GM23338 (cell line): Measurements from ENCODE around the gene PXYLP1. TPM values are rescaled to one million over a fixed set of nuclear protein-coding genes. Genes with fewer than 3 reads are reported as not detected.
"Not testable (repeated sequence)": the region's sequence is repeated elsewhere in the genome, so short reads cannot be mapped to it uniquely, and the experiment has no call there.

Source experiments
- ATAC-seq: fragments of 200-7000 bp; cut with Tn5 transposase; 3 replicates; pipeline ENCODE4 v1.9.1; 2020
- DNase-seq: peaks from one replicate; pipeline ENCODE4 v3.0.0-alpha.2; 2015; ENCODE audit warnings: low spot score
- H2AFZ ChIP-seq: fragments of 200-600 bp; sonication (generic); 2 replicates; pipeline ENCODE4 v1.8.0; 2016; ENCODE audit warnings: antibody characterized with exemption, mild to moderate bottlenecking, moderate library complexity
- H3F3A ChIP-seq: fragments of 200-600 bp; sonication (generic); replicated peaks from 2 replicates; pipeline ENCODE4 v1.8.0; 2017; ENCODE audit warnings: antibody characterized with exemption, mixed run types, low read depth
- H3K27ac ChIP-seq: fragments of 200-600 bp; sonication (generic); 2 replicates; pipeline ENCODE4 v1.6.1; 2016; ENCODE audit warnings: low read depth
- H3K27me3 ChIP-seq: fragments of 200-600 bp; sonication (generic); 2 replicates; pipeline ENCODE4 v1.8.0; 2016; ENCODE audit warnings: mild to moderate bottlenecking, mixed run types, moderate library complexity; ENCODE audit not compliant: insufficient read depth
- H3K36me3 ChIP-seq: fragments of 200-600 bp; sonication (generic); 2 replicates; pipeline ENCODE4 v1.8.0; 2016; ENCODE audit warnings: mild to moderate bottlenecking; ENCODE audit not compliant: insufficient read depth
- H3K4me1 ChIP-seq: fragments of 200-600 bp; sonication (generic); 2 replicates; pipeline ENCODE4 v1.8.0; 2016; ENCODE audit warnings: mild to moderate bottlenecking, moderate library complexity; ENCODE audit not compliant: insufficient read depth
- H3K4me2 ChIP-seq: fragments of 200-600 bp; sonication (generic); 2 replicates; pipeline ENCODE4 v1.7.1; 2017; ENCODE audit warnings: mixed run types
- H3K4me3 ChIP-seq: fragments of 200-600 bp; sonication (generic); 2 replicates; pipeline ENCODE4 v1.6.1; 2016; ENCODE audit warnings: mixed run types
- H3K79me2 ChIP-seq: fragments of 200-600 bp; sonication (generic); replicated peaks from 2 replicates; pipeline ENCODE4 v1.8.0; 2017; ENCODE audit warnings: mild to moderate bottlenecking; ENCODE audit not compliant: insufficient read depth
- H3K9me2 ChIP-seq: fragments of 200-600 bp; sonication (generic); 2 replicates; pipeline ENCODE4 v1.8.0; 2017; ENCODE audit not compliant: insufficient read depth
- H4K20me1 ChIP-seq: fragments of 200-600 bp; sonication (generic); replicated peaks from 2 replicates; pipeline ENCODE4 v1.8.0; 2017; ENCODE audit warnings: mild to moderate bottlenecking; ENCODE audit not compliant: insufficient read depth
- H3K27ac Mint-ChIP-seq: 2 replicates; pipeline ENCODE4 v1.8.0; 2020; ENCODE audit warnings: inconsistent platforms, mild to moderate bottlenecking, moderate library complexity, mixed read lengths
- H3K27me3 Mint-ChIP-seq: 3 replicates; pipeline ENCODE4 v1.8.0; 2022; ENCODE audit warnings: low read depth, mild to moderate bottlenecking, moderate library complexity, mixed read lengths, inconsistent platforms; ENCODE audit not compliant: insufficient read depth, poor library complexity
- H3K36me3 Mint-ChIP-seq: 3 replicates; pipeline ENCODE4 v1.8.0; 2021; ENCODE audit warnings: low read depth, mild to moderate bottlenecking, inconsistent platforms, moderate library complexity, mixed read lengths
- H3K4me1 Mint-ChIP-seq: 3 replicates; pipeline ENCODE4 v1.8.0; 2020; ENCODE audit warnings: mild to moderate bottlenecking, inconsistent platforms, mixed read lengths
- H3K4me3 Mint-ChIP-seq: 3 replicates; pipeline ENCODE4 v1.8.0; 2021; ENCODE audit warnings: moderate library complexity, mild to moderate bottlenecking, inconsistent platforms, mixed read lengths
- H3K9me3 Mint-ChIP-seq: 3 replicates; pipeline ENCODE4 v1.8.0; 2020; ENCODE audit warnings: moderate library complexity, mild to moderate bottlenecking, inconsistent platforms, mixed read lengths
- EZH2phosphoT487 ChIP-seq: fragments of 200-600 bp; sonication (generic); IDR thresholded peaks from one replicate; pipeline ENCODE4 v1.8.1; 2018; ENCODE audit warnings: antibody characterized with exemption; ENCODE audit not compliant: unreplicated experiment
- JUNB ChIP-seq: IDR thresholded peaks from one replicate; pipeline ENCODE4 v1.6.1; 2016; ENCODE audit warnings: antibody characterized with exemption; ENCODE audit not compliant: unreplicated experiment
- NANOG ChIP-seq: IDR thresholded peaks from 2 replicates; pipeline ENCODE4 v1.6.1; 2016; ENCODE audit warnings: antibody characterized with exemption, borderline replicate concordance
- REST ChIP-seq: IDR thresholded peaks from one replicate; pipeline ENCODE4 v1.6.1; 2018; ENCODE audit warnings: antibody characterized with exemption; ENCODE audit not compliant: unreplicated experiment
- STAT1 ChIP-seq: IDR thresholded peaks from one replicate; pipeline ENCODE4 v1.6.1; 2016; ENCODE audit warnings: antibody characterized with exemption; ENCODE audit not compliant: unreplicated experiment
- ZNF331 ChIP-seq: fragments of 250-450 bp; sonication (Bioruptor Pico); IDR thresholded peaks from 2 replicates; pipeline ENCODE4 v1.5.0; 2020; ENCODE audit warnings: low read depth, mild to moderate bottlenecking, moderate library complexity
- polyA plus RNA-seq: library from polyadenylated mRNA; unstranded; fragments of >200 nt; fragmentation: Nextera tagmentation; extraction: Ambion mirVana; gene quantifications from 2 replicates; pipeline ENCODE4 v1.2.1, GENCODE V29; 2016
- total RNA-seq: library from RNA; depleted of rRNA; stranded (reverse); fragments of >200 nt; shearing (Covaris generic); gene quantifications from 2 replicates; pipeline ENCODE4 v1.2.3, GENCODE V29; 2014
- TF ChIP-seq, protein P1 (sequence below), 2 experiments: fragments of 200-600 bp in 1 of 2; sonication (generic) in 1 of 2; conservative IDR thresholded peaks; 2 replicates each; pipeline versions ENCODE4 v1.5.1 to v1.6.1; 2016 to 2017; ENCODE audit warnings: antibody characterized with exemption in 2 of 2, low read depth in 2 of 2, mild to moderate bottlenecking in 2 of 2, moderate library complexity in 1 of 2

Gene PXYLP1
- total and polyA plus RNA-seq, 2 experiments from 2014 or later = 8.9 to 20.1 TPM

- DNase-seq (no peak), ATAC-seq (no peak)
- Histone ChIP-seq H3K36me3 (no peaks in the 10 kb centered on the region), H3K4me1 (peaks cover 10% of the 10 kb centered on the region), H4K20me1 (no peaks in the 10 kb centered on the region), H3K27me3 (peaks cover 3% of the 10 kb centered on the region; the same call in 1 of the 2 replicates), H3K4me2 (no peak overlapping the region), H3K27ac (no peak overlapping the region), H3K79me2 (no peaks in the 10 kb centered on the region), H2AFZ (no peak overlapping the region), H3K9me2 (0 out of 2 replicates have a peak, but pooled peaks cover 2% of the 10 kb centered on the region), H3K4me3 (no peak overlapping the region), H3F3A (no peaks in the 10 kb centered on the region)
- Mint-ChIP-seq H3K27ac (no peak overlapping the region), H3K4me1 (peaks cover 21% of the 10 kb centered on the region), H3K9me3 (peaks cover 4% of the 10 kb centered on the region), H3K27me3 (peaks cover 7% of the 10 kb centered on the region), H3K4me3 (no peak overlapping the region; the same call in 2 of the 3 replicates), H3K36me3 (peaks cover 6% of the 10 kb centered on the region; the same call in 1 of the 3 replicates)
- no peak for TF ChIP-seq STAT1
- no peak for TF ChIP-seq EZH2phosphoT487
- TF ChIP-seq ZNF331 = no peak
- TF ChIP-seq JUNB = no peak
- no peak for TF ChIP-seq REST
These were observed 81.6 kb downstream of the PXYLP1 start for GRCh38 chr3:141313093-141313683.

DNA sequence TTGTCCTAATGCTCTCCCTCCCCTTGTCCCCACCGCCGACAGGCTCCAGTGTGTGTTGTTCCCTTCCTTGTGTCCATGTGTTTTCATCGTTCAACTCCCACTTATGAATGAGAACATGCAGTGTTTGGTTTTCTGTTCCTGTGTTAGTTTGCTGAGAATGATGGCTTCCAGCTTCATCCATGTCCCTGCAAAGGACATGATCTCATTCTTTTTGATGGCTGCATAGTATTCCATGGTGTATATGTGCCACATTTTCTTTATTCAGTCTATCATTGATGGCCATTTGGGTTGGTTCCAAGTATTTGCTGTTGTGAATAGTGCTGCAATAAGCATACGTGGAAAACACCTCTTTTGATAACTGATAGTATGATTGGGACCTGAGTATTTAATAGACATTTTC, 82.8 kb downstream of the PXYLP1 start:
- H3K36me3 Mint-ChIP-seq, H3K9me2 ChIP-seq, DNase-seq, H3K27ac ChIP-seq, H3F3A ChIP-seq, H3K27ac Mint-ChIP-seq, H3K4me3 ChIP-seq, H3K27me3 ChIP-seq, H3K27me3 Mint-ChIP-seq, H3K79me2 ChIP-seq, H3K4me2 ChIP-seq, H4K20me1 ChIP-seq, H2AFZ ChIP-seq, ATAC-seq, H3K4me3 Mint-ChIP-seq, H3K4me1 ChIP-seq, H3K36me3 ChIP-seq: not testable (repeated sequence)
- Mint-ChIP-seq H3K4me1 (peaks cover 16% of the 10 kb centered on the region), H3K9me3 (peaks cover 12% of the 10 kb centered on the region)

DNA sequence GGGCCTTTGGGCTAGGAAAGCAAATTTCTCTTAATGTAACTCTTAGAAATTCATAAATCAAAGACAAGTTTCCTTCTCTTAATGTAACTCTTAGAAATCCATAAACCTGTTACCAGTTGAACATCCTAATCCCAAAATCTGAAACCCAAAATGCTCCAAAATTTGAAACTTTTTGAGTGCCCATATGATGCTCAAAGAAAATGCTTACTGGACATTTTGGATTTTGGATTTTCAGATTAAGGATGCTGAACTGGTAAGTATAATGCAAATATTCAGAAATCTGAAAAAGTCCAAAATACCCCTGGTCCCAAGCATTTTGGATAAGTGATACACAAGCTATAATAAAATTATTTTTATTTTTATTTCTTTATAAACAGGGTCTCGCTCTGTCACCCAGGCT, 85.2 kb downstream of the PXYLP1 start:
- peaks cover 19% of the 10 kb centered on the region for H3K9me3 Mint-ChIP-seq
- TF ChIP-seq, protein P1, sequence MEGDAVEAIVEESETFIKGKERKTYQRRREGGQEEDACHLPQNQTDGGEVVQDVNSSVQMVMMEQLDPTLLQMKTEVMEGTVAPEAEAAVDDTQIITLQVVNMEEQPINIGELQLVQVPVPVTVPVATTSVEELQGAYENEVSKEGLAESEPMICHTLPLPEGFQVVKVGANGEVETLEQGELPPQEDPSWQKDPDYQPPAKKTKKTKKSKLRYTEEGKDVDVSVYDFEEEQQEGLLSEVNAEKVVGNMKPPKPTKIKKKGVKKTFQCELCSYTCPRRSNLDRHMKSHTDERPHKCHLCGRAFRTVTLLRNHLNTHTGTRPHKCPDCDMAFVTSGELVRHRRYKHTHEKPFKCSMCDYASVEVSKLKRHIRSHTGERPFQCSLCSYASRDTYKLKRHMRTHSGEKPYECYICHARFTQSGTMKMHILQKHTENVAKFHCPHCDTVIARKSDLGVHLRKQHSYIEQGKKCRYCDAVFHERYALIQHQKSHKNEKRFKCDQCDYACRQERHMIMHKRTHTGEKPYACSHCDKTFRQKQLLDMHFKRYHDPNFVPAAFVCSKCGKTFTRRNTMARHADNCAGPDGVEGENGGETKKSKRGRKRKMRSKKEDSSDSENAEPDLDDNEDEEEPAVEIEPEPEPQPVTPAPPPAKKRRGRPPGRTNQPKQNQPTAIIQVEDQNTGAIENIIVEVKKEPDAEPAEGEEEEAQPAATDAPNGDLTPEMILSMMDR (conservative IDR thresholded peaks at IDR 0.05; ENCODE audit: low read depth in 2 of 2) = no peak
- no peak for TF ChIP-seq NANOG
- TF ChIP-seq EZH2phosphoT487 = no peak

More for the DNA sequence above, 85.2 kb downstream of the PXYLP1 start:
- H2AFZ ChIP-seq = no peak overlapping the region
- no peak for ATAC-seq
- Mint-ChIP-seq H3K27ac (no peak overlapping the region), H3K4me3 (no peak overlapping the region), H3K27me3 (peaks cover 3% of the 10 kb centered on the region), H3K4me1 (peaks cover 14% of the 10 kb centered on the region), H3K36me3 (peaks cover 7% of the 10 kb centered on the region; the same call in 1 of the 3 replicates)
- H3K4me1 ChIP-seq = 0 out of 2 replicates have a peak, but pooled peaks cover 4% of the 10 kb centered on the region
- no peaks in the 10 kb centered on the region for H3K9me2 ChIP-seq
- H3K27ac ChIP-seq = no peak overlapping the region
- H3K79me2 ChIP-seq = no peaks in the 10 kb centered on the region
- H3F3A ChIP-seq = no peaks in the 10 kb centered on the region
- H4K20me1 ChIP-seq = no peaks in the 10 kb centered on the region
- no peak overlapping the region for H3K4me3 ChIP-seq
- H3K27me3 ChIP-seq = no peaks in the 10 kb centered on the region
- H3K36me3 ChIP-seq = no peaks in the 10 kb centered on the region
- DNase-seq = no peak
- H3K4me2 ChIP-seq = no peak overlapping the region
